ENCODE results near the gene EPHA1. TPM values are rescaled to one million over a fixed set of nuclear protein-coding genes. Genes with fewer than 3 reads are reported as not detected.

Gene EPHA1
- total RNA-seq, 2 experiments from 2014 or later, result 1.1 to 1.2 TPM

DNA sequence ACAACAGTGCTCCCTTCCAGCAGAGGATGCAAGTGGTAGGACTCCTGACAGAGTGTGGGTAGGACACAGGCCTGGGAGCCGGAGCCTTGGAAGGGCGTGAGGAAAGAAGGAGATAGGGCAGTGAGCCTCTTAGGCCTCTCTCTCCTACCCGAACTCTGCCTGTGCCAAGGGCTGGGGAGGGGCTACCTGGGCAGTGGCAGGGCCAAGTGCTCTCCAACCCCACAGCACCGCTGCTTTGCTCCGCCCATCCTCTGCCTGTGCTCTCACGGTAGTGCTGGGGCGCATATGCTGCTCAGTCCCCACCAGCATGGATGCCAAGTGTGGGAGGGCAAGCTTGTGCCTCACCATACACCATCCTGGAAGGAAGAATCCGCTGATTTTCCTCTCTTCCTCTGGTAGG lies 53.7 kb downstream of the EPHA1 start:
- H3K4me1 Mint-ChIP-seq, result no peaks in the 10 kb centered on the region
- H3K27me3 Mint-ChIP-seq, result peaks cover 12% of the 10 kb centered on the region
- no peak for DNase-seq
- no peak overlapping the region for H3K27ac Mint-ChIP-seq
- H3K9me3 Mint-ChIP-seq, result no peaks in the 10 kb centered on the region
- ChIA-PET POLR2A (no interaction called here), CTCF (no interaction called here)
- H3K4me3 Mint-ChIP-seq, result no peak overlapping the region
- no peaks in the 10 kb centered on the region for H3K36me3 Mint-ChIP-seq (ENCODE audit: low read depth)

DNA sequence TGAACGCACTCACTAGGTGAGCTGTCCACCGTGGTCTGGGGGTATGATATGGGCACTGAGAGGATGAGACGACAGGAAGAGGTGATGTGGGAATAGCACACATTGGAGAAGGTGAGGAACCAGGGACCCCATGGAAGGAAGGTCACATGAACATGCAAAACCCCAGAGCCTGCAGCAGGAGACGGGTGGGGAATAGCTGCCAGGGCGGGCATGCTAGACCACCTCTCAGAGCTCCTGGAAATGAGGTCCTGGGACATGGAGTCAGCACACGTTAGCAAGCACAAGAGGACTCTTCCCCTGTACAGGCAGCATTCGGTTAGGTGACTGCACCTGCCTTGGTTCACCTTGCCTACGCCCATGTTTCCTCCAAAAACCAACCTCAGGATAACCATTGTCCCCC lies 54.3 kb downstream of the EPHA1 start:
- Mint-ChIP-seq H3K27me3 (peaks cover 11% of the 10 kb centered on the region), H3K36me3 (ENCODE audit: low read depth) (no peaks in the 10 kb centered on the region)
- CTCF ChIA-PET, result no interaction called here

DNA sequence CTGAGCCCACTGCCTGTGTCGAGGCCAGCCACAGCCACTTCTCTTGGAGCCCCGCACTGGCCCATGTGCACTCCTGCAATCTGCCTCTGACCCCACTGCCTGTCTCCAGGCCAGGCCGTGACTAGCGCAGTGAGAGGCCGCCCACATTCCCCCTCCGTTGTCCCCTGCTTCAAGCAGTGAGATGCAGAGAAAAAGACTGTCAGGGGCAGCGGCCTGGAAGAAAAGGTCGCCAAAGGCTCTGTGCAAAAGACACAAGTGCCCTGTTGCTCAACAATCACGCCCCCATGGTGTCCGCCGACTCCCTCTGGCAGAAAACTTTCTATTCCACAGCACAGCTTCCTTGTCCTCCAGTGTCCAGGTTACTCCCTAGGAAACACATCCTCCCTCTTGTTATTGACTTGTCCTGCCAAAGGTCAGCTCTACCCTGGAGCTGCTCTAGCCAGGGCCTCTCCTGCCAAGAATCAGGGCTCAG lies 56.1 kb downstream of the EPHA1 start:
- POLR2A ChIA-PET, result no interaction called here
- no peak for DNase-seq

More for the DNA sequence above, 54.3 kb downstream of the EPHA1 start:
- Mint-ChIP-seq H3K4me1 (no peaks in the 10 kb centered on the region), H3K4me3 (no peak overlapping the region), H3K27ac (no peak overlapping the region), H3K9me3 (no peaks in the 10 kb centered on the region)
- POLR2A ChIA-PET, result no interaction called here
- no peak for DNase-seq

GRCh38 chr7:143351574-143351973 lies 57.1 kb downstream of the EPHA1 start:
- ChIA-PET CTCF (no interaction called here), POLR2A (no interaction called here)
- Mint-ChIP-seq H3K4me1 (peaks cover 2% of the 10 kb centered on the region), H3K27me3 (peaks cover 21% of the 10 kb centered on the region), H3K9me3 (no peaks in the 10 kb centered on the region), H3K4me3 (no peak overlapping the region), H3K36me3 (ENCODE audit: low read depth) (no peaks in the 10 kb centered on the region), H3K27ac (no peak overlapping the region)
- DNase-seq, result no peak

More for the DNA sequence above, 56.1 kb downstream of the EPHA1 start:
- no peaks in the 10 kb centered on the region for H3K36me3 Mint-ChIP-seq (ENCODE audit: low read depth)
- peaks cover 14% of the 10 kb centered on the region for H3K27me3 Mint-ChIP-seq
- H3K27ac Mint-ChIP-seq, result no peak overlapping the region
- no peaks in the 10 kb centered on the region for H3K9me3 Mint-ChIP-seq
- CTCF ChIA-PET, result no interaction called here
- H3K4me3 Mint-ChIP-seq, result no peak overlapping the region
- no peaks in the 10 kb centered on the region for H3K4me1 Mint-ChIP-seq

DNA sequence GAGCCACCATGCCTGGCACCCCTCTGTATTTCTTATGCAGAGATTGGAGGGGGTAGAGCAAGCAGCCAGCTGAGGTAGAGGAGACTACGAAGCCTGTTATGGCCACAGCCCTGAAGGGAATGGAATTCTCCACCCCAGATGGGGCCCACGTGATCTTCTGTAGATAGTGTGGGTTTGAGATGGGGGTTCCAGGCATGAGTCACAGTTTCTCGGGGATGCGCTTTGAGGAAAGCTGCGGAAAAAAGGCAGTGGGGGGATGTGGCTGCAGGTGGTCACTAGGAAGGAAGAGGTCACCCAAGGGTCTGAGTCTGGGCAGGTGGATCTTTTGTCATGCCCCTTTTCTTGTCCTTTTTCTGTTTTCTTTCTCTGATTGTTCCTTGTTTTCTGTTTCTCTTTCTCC lies 57.6 kb downstream of the EPHA1 start:
- DNase-seq, result no peak
- peaks cover 24% of the 10 kb centered on the region for H3K27me3 Mint-ChIP-seq
- no peak overlapping the region for H3K27ac Mint-ChIP-seq
- ChIA-PET CTCF (no interaction called here), POLR2A (no interaction called here)
- no peaks in the 10 kb centered on the region for H3K36me3 Mint-ChIP-seq (ENCODE audit: low read depth)
- no peak overlapping the region for H3K4me3 Mint-ChIP-seq
- H3K9me3 Mint-ChIP-seq, result no peaks in the 10 kb centered on the region
- peaks cover 2% of the 10 kb centered on the region for H3K4me1 Mint-ChIP-seq

- Mint-ChIP-seq H3K27me3 (peaks cover 32% of the 10 kb centered on the region), H3K27ac (no peak overlapping the region), H3K4me1 (peaks cover 11% of the 10 kb centered on the region), H3K4me3 (no peak overlapping the region), H3K9me3 (no peaks in the 10 kb centered on the region), H3K36me3 (ENCODE audit: low read depth) (no peaks in the 10 kb centered on the region)
- no peak for DNase-seq
- CTCF ChIA-PET, result interaction anchor here (0.9 to 1.8 kb wide), 3 partner anchors 32 to 133 kb away, joined by 3 to 10 read pairs (median 6); no protein-coding TSS in a partner anchor
- POLR2A ChIA-PET, result no interaction called here
Measured at GRCh38 chr7:143347950-143348349, 60.7 kb downstream of the EPHA1 start.

- H3K27ac Mint-ChIP-seq, result no peak overlapping the region
- no peak for DNase-seq
- H3K36me3 Mint-ChIP-seq (ENCODE audit: low read depth), result no peaks in the 10 kb centered on the region
- peak overlapping the region; percentile 59 for H3K4me3 Mint-ChIP-seq
- H3K27me3 Mint-ChIP-seq, result peaks cover 33% of the 10 kb centered on the region
- H3K4me1 Mint-ChIP-seq, result peaks cover 11% of the 10 kb centered on the region
- no peaks in the 10 kb centered on the region for H3K9me3 Mint-ChIP-seq
- ChIA-PET CTCF (interaction anchor here (0.6 to 2.2 kb wide), 20 partner anchors 11 to 127 kb away, joined by 3 to 26 read pairs (median 5); partner anchors contain the start of genes EPHA1 and GSTK1), POLR2A (interaction anchor here (0.6 to 1.6 kb wide), 3 partner anchors 18 to 34 kb away, joined by 3 to 6 read pairs (median 3); no protein-coding TSS in a partner anchor)
Measured at GRCh38 chr7:143346018-143346417, 62.6 kb downstream of the EPHA1 start.

GRCh38 chr7:143345428-143345900 lies 63.2 kb downstream of the EPHA1 start:
- peaks cover 33% of the 10 kb centered on the region for H3K27me3 Mint-ChIP-seq
- H3K27ac Mint-ChIP-seq, result no peak overlapping the region
- peak; percentile 75 for DNase-seq
- POLR2A ChIA-PET, result interaction anchor here (0.6 to 1.6 kb wide), 3 partner anchors 17 to 35 kb away, joined by 3 to 6 read pairs (median 3); no protein-coding TSS in a partner anchor
- H3K4me1 Mint-ChIP-seq, result peaks cover 11% of the 10 kb centered on the region
- H3K9me3 Mint-ChIP-seq, result no peaks in the 10 kb centered on the region
- no peaks in the 10 kb centered on the region for H3K36me3 Mint-ChIP-seq (ENCODE audit: low read depth)
- H3K4me3 Mint-ChIP-seq, result peak overlapping the region; percentile 59
- CTCF ChIA-PET, result interaction anchor here (0.6 to 2.2 kb wide), 30 partner anchors 10 to 1867 kb away, joined by 3 to 26 read pairs (median 5); partner anchors contain the start of genes EPHA1, FAM131B and GSTK1

GRCh38 chr7:143343596-143343995 lies 65.1 kb downstream of the EPHA1 start:
- Mint-ChIP-seq H3K4me3 (no peak overlapping the region), H3K27ac (no peak overlapping the region), H3K27me3 (peaks cover 35% of the 10 kb centered on the region), H3K9me3 (no peaks in the 10 kb centered on the region), H3K36me3 (ENCODE audit: low read depth) (no peaks in the 10 kb centered on the region), H3K4me1 (peaks cover 11% of the 10 kb centered on the region)
- ChIA-PET POLR2A (no interaction called here), CTCF (interaction anchor here (1.3 kb wide), 1 partner anchor 103 kb away, joined by 5 read pairs; no protein-coding TSS in a partner anchor)
- DNase-seq, result no peak

GRCh38 chr7:143341842-143342241 lies 66.8 kb downstream of the EPHA1 start:
- ChIA-PET POLR2A (no interaction called here), CTCF (interaction anchor here (1.2 kb wide), 1 partner anchor 74 kb away, joined by 4 read pairs; no protein-coding TSS in a partner anchor)
- H3K9me3 Mint-ChIP-seq, result no peaks in the 10 kb centered on the region
- H3K27me3 Mint-ChIP-seq, result peaks cover 37% of the 10 kb centered on the region
- no peak overlapping the region for H3K27ac Mint-ChIP-seq
- H3K4me3 Mint-ChIP-seq, result no peak overlapping the region
- peaks cover 9% of the 10 kb centered on the region for H3K4me1 Mint-ChIP-seq
- no peak for DNase-seq
- H3K36me3 Mint-ChIP-seq (ENCODE audit: low read depth), result no peaks in the 10 kb centered on the region

Other genes starting within 250 kb of the EPHA1 start
- gene TAS2R39, start 225.4 kb downstream of the EPHA1 start, total RNA-seq, result not detected
- gene TAS2R40, start 186.8 kb downstream of the EPHA1 start, total RNA-seq, result not detected
- gene GSTK1, start 145.4 kb downstream of the EPHA1 start, total RNA-seq, result 100 to 1,000 TPM; 502 to 518 TPM
- under 1 TPM; 0.48 to 0.73 TPM for gene TMEM139, start 123.9 kb downstream of the EPHA1 start, total RNA-seq
- 100 to 1,000 TPM; 117 to 122 TPM for gene CASP2, start 120.5 kb downstream of the EPHA1 start, total RNA-seq
- gene CLCN1, start 92.7 kb downstream of the EPHA1 start, total RNA-seq, result under 1 TPM in 1 of 2 experiments, not detected in 1; 0.10 TPM
- 1 to 10 TPM; 1.2 TPM for gene FAM131B, start 46.1 kb downstream of the EPHA1 start, total RNA-seq
- gene ZYX, start 27.5 kb downstream of the EPHA1 start, total RNA-seq, result 100 to 1,000 TPM; 235 to 249 TPM
- not detected for gene TAS2R60, start 34.6 kb upstream of the EPHA1 start, total RNA-seq
- gene TAS2R41, start 69.0 kb upstream of the EPHA1 start, total RNA-seq, result not detected
- gene CTAGE15, start 162.9 kb upstream of the EPHA1 start, total RNA-seq, result not detected
- 10 to 100 TPM; 49.4 to 50.8 TPM for gene TCAF2, start 212.1 kb upstream of the EPHA1 start, total RNA-seq